CD14-positive monocyte (primary cell): ENCODE measurements around the gene TFAP2C. TPM values are rescaled to one million over a fixed set of nuclear protein-coding genes. Genes with fewer than 3 reads are reported as not detected.

Source experiments
- DNase-seq, 3 donors: peaks; one replicate each; pipeline ENCODE4 v3.0.0-alpha.2; 2011 to 2022
- H2AFZ ChIP-seq: 2 replicates; pipeline ENCODE4 v1.6.0; 2012; ENCODE audit warnings: mild to moderate bottlenecking, low read depth, low read length, inconsistent platforms; ENCODE audit not compliant: insufficient read depth, poor library complexity, severe bottlenecking
- H3K27ac ChIP-seq, 2 donors: 1 replicate in 1 of 2; 2 replicates in 1 of 2; pipeline ENCODE4 v1.5.1; 2012 to 2013; ENCODE audit warnings: low read length in 2 of 2, control low read depth in 1 of 2, inconsistent platforms in 1 of 2, low read depth in 1 of 2, mild to moderate bottlenecking in 1 of 2
- H3K27me3 ChIP-seq, 2 donors: one replicate each; pipeline versions ENCODE4 v1.6.0 to v1.6.1; 2011 to 2013; ENCODE audit warnings: low read length in 2 of 2; ENCODE audit not compliant: control insufficient read depth in 2 of 2, insufficient read depth in 2 of 2
- H3K36me3 ChIP-seq, 2 donors: replicated peaks in 1 of 2; 1 replicate in 1 of 2; 2 replicates in 1 of 2; pipeline versions ENCODE4 v1.5.1 to v1.6.1; 2012 to 2013; ENCODE audit warnings: low read length in 2 of 2, control low read depth in 1 of 2, inconsistent platforms in 1 of 2, mild to moderate bottlenecking in 1 of 2; ENCODE audit not compliant: insufficient read depth in 2 of 2, control insufficient read depth in 1 of 2
- H3K4me1 ChIP-seq, 2 donors: 1 replicate in 1 of 2; 2 replicates in 1 of 2; pipeline versions ENCODE4 v1.5.1 to v1.6.1; 2012 to 2013; ENCODE audit warnings: low read length in 2 of 2, control low read depth in 1 of 2, inconsistent platforms in 1 of 2, mild to moderate bottlenecking in 1 of 2, moderate library complexity in 1 of 2; ENCODE audit not compliant: insufficient read depth in 2 of 2, control insufficient read depth in 1 of 2
- H3K4me2 ChIP-seq: replicated peaks from 2 replicates; pipeline ENCODE3; 2012; ENCODE audit warnings: low read length, moderate library complexity, mild to moderate bottlenecking; ENCODE audit not compliant: poor library complexity, severe bottlenecking; ENCODE audit errors: extremely low read depth
- H3K4me3 ChIP-seq, 3 experiments: fragments of 200-600 bp in 1 of 3; sonication (generic) in 1 of 3; replicated peaks in 1 of 3; 1 replicate in 2 of 3; 2 replicates in 1 of 3; pipeline ENCODE4 v1.5.1; 2011 to 2013; ENCODE audit warnings: low read length in 3 of 3, mild to moderate bottlenecking in 3 of 3, control low read depth in 2 of 3, low read depth in 2 of 3, inconsistent platforms in 1 of 3, moderate library complexity in 1 of 3
- H3K79me2 ChIP-seq: 2 replicates; pipeline ENCODE4 v1.6.0; 2012; ENCODE audit warnings: mild to moderate bottlenecking, control low read depth, inconsistent platforms, low read length, moderate library complexity; ENCODE audit not compliant: insufficient read depth
- H3K9ac ChIP-seq: 2 replicates; pipeline ENCODE4 v1.6.0; 2017; ENCODE audit warnings: low read length, mild to moderate bottlenecking; ENCODE audit not compliant: insufficient read depth, poor library complexity, severe bottlenecking
- H3K9me3 ChIP-seq, 2 donors: replicated peaks in 1 of 2; 1 replicate in 1 of 2; 2 replicates in 1 of 2; pipeline versions ENCODE4 v1.5.1 to v1.6.1; 2012 to 2013; ENCODE audit warnings: low read length in 2 of 2, control low read depth in 1 of 2; ENCODE audit not compliant: control insufficient read depth in 1 of 2, insufficient read depth in 1 of 2
- H4K20me1 ChIP-seq: 2 replicates; pipeline ENCODE4 v1.6.0; 2012; ENCODE audit warnings: mild to moderate bottlenecking, low read length, control low read depth, moderate library complexity; ENCODE audit not compliant: insufficient read depth
- H3K27ac Mint-ChIP-seq, 7 donors: one replicate each; pipeline ENCODE4 v1.8.0; 2020; ENCODE audit warnings: mild to moderate bottlenecking in 7 of 7, mixed read lengths in 7 of 7, moderate library complexity in 6 of 7, inconsistent platforms in 2 of 7
- H3K27me3 Mint-ChIP-seq, 3 donors: one replicate each; pipeline ENCODE4 v1.8.0; 2021 to 2022; ENCODE audit warnings: low read depth in 3 of 3, mild to moderate bottlenecking in 3 of 3, mixed read lengths in 3 of 3, moderate library complexity in 3 of 3, inconsistent platforms in 1 of 3
- H3K36me3 Mint-ChIP-seq, 2 donors: one replicate each; pipeline ENCODE4 v1.8.0; 2020; ENCODE audit warnings: mixed read lengths in 2 of 2, inconsistent platforms in 1 of 2, mild to moderate bottlenecking in 1 of 2
- H3K4me1 Mint-ChIP-seq: one replicate; pipeline ENCODE4 v1.8.0; 2020; ENCODE audit warnings: mild to moderate bottlenecking, mixed read lengths
- H3K4me3 Mint-ChIP-seq, 2 donors: one replicate each; pipeline ENCODE4 v1.8.0; 2020; ENCODE audit warnings: mild to moderate bottlenecking in 2 of 2, mixed read lengths in 2 of 2, moderate library complexity in 1 of 2
- H3K9me3 Mint-ChIP-seq, 7 donors: one replicate each; pipeline ENCODE4 v1.8.0; 2020 to 2022; ENCODE audit warnings: mixed read lengths in 7 of 7, mild to moderate bottlenecking in 6 of 7, moderate library complexity in 6 of 7, inconsistent platforms in 2 of 7
- CTCF ChIP-seq: fragments of 200-600 bp; IDR thresholded peaks from one replicate; pipeline ENCODE4 v1.8.0; 2022; ENCODE audit warnings: antibody characterized with exemption, mild to moderate bottlenecking
- WGBS: methylation state at CpG from one replicate; pipeline ENCODE4 v1.1.5; 2013; ENCODE audit warnings: missing lambda C conversion rate; ENCODE audit not compliant: insufficient coverage; 5-methylcytosine and 5-hydroxymethylcytosine counted together
- intact Hi-C, 2 donors: fragments of 100-400 bp; cut with micrococcal nuclease; formaldehyde crosslinking; loops; one replicate each; pipeline versions ENCODE4 v1.15.0 to v1.15.1; 2023
- polyA plus RNA-seq, 3 donors: library from polyadenylated mRNA; depleted of rRNA in 1 of 3; unstranded in 2 of 3; stranded (reverse) in 1 of 3; fragments of 300-500 nt in 2 of 3; fragments of >200 nt in 1 of 3; fragmentation: Illumina TruSeq in 2 of 3; gene quantifications; 1 replicate in 2 of 3; 2 replicates in 1 of 3; pipeline ENCODE4 v1.2.3, GENCODE V29; 2012 to 2021

TFAP2C gene
- polyA plus RNA-seq, 3 donors, result not detected

- Histone ChIP-seq H3K27me3 (no peaks in the 10 kb centered on the region), H3K4me3 (no peak overlapping the region), H3K9ac (no peak overlapping the region), H3K4me2 (no peak overlapping the region), H4K20me1 (no peaks in the 10 kb centered on the region), H3K36me3 (no peaks in the 10 kb centered on the region), H3K9me3 (no peaks in the 10 kb centered on the region), H3K4me1 (no peaks in the 10 kb centered on the region), H3K79me2 (no peaks in the 10 kb centered on the region), H2AFZ (no peak overlapping the region), H3K27ac (no peak overlapping the region)
- Mint-ChIP-seq H3K9me3 (peaks cover 0 to 2% (median 0%) of the 10 kb centered on the region in 7 donors), H3K4me1 (peaks cover 3% of the 10 kb centered on the region), H3K4me3 (no peak overlapping the region), H3K36me3 (no peaks in the 10 kb centered on the region), H3K27me3 (peaks cover 2 to 7% (median 3%) of the 10 kb centered on the region in 3 donors), H3K27ac (no peak overlapping the region)
- WGBS, result no CpG with 5 or more reads among the region's 2 CpGs
- no peak for DNase-seq
- TF ChIP-seq CTCF, result no peak
- intact Hi-C loops, result no loop called here
Measured at GRCh38 chr20:56581701-56582100, 47.4 kb upstream of the TFAP2C start.

GRCh38 chr20:56582542-56582941, 46.6 kb upstream of the TFAP2C start:
- Mint-ChIP-seq H3K36me3 (no peaks in the 10 kb centered on the region), H3K27ac (no peak overlapping the region), H3K27me3 (peaks cover 2 to 12% (median 7%) of the 10 kb centered on the region in 3 donors), H3K4me1 (peaks cover 3% of the 10 kb centered on the region), H3K4me3 (no peak overlapping the region), H3K9me3 (peaks cover 0 to 2% (median 0%) of the 10 kb centered on the region in 7 donors)
- WGBS, result no CpG with 5 or more reads among the region's 4 CpGs
- DNase-seq, result peak in 1 of 3 donors; percentile 24
- H3K4me1 ChIP-seq, result no peaks in the 10 kb centered on the region
- no peak overlapping the region for H2AFZ ChIP-seq
- TF ChIP-seq CTCF, result no peak
- intact Hi-C loops, result no loop called here
- H3K4me3 ChIP-seq, result no peak overlapping the region
- no peak overlapping the region for H3K4me2 ChIP-seq
- H3K9me3 ChIP-seq, result no peaks in the 10 kb centered on the region
- H3K27ac ChIP-seq, result no peak overlapping the region
- no peaks in the 10 kb centered on the region for H4K20me1 ChIP-seq
- no peaks in the 10 kb centered on the region for H3K79me2 ChIP-seq
- H3K36me3 ChIP-seq, result no peaks in the 10 kb centered on the region
- H3K9ac ChIP-seq, result no peak overlapping the region
- H3K27me3 ChIP-seq, result no peaks in the 10 kb centered on the region
